Glomerular visceral epithelial cell (primary cell): Measurements from ENCODE around the gene RBMS1.

Experiments used
- DNase-seq: peaks from one replicate; pipeline ENCODE4 v3.0.0-alpha.2; 2016; ENCODE audit errors: extremely low spot score

RBMS1 gene

DNA sequence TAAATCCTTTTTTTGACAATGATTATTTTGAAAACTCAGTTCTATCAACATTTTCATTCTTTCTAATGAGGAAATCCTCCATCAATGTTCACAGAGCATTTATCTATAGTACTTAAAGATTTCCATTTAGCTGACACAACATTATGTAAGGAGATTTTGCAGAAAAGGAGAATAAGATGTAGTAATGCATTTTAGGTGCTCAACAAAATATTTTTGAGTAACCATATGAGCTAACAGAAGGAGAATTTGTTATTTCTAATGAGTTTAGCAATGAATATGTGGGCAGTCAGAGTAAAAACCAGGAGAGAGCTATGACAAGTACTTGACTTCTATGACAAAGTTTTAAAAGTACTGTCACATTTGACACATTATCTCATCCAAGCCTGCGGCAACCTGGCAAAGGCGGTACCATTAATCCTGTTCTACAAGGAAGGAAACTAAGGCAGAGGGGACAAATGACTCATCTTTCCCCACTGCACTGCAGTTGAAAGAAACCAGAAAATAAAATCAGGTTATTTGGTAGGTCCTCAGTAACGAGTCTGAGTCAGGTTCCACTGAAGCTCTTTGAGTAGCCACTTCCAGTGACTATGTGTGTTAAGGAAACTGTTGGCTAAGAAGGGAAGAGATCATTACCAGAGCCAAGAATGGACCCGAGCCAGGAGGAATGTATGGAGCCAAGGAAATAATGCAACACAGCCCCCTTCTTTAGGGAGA, 159.4 kb downstream of the RBMS1 start:
- no peak for DNase-seq

DNA sequence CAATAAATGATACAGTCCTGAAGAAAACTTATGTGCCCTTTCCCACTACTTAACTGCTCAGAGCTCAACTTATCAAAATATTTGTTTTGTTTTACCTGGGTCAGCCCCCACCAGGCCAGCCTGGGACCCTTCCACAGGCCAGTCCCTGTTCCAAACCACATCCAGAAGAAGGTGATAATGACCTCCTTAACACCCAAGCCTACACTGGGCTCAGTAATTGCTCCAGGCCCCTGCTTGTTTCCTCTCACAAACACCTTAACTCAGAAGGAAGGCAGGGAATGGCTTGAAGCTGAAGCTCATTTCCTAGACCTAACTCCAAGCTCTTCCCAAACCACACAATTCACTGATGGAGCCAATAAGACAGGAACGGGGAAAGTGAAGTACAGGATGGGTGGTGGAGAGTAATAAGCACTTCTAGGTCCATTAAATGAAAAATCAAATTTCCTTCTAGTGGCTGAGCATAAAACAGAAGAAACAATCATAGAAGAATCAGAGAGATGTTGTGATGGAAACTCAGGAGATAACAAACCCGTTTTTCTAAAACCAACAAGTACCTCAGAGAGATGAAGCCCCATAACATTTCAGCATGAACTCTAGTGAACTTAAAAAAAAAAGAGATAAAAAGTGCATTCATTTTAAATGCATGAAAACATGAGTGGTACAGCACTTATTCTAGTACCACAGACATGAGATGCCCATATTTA, 160.1 kb downstream of the RBMS1 start:
- DNase-seq = no peak

DNA sequence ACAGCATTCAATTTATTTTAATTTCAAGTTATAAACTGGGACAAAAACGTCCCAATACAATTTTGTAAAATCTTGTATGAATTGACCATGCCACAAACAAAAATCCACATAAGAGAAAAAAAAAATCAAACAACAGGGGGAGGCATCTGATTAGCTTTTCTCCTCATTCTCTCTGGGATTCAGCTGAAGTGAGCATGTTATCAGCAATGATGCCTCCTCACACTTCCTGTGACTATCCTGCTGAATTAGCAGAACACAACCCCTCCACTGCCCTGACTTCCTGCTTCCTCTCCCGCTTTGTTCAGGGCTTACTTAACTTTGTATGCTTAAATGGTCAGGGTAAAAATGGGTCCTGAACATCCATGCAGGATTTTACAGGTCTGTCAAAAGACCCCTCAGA, 161.3 kb downstream of the RBMS1 start:
- DNase-seq = peak; percentile 44

DNA sequence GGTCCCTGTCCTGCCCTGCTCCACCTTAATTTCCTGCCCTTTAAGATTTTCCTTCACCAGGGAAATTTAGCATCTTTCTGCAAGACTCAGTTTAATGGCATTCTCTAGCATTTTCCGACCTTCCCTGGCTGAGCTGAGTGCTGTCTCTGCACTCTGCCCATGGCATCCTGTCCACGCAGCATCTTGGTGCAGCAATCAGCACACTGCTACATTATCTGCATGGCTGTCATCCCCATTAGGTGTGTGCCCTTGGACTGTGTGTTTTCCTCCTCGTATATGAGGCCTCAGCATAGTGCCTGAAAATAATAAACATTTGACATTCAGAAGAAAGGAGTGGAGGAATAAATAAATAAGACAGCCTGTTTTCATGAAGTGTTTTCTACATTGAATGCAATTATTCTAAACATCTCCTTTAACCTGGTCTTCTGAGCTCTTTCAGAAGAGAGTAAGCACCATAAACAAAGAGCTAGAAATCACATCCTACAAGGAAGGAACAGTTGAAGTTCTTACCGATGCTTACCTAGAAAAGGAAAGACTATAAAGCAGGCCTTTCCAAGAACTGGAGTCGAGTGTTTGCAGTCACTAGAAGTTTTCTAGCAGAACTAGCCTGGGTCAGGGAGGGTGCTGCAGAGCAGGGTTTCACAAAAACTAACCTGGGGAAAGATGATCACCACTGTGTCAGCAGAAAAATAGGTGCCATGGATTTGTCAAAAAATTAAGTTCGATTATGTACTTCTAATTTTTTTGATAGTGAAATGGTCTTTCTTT, 162.2 kb downstream of the RBMS1 start:
- no peak for DNase-seq

DNA sequence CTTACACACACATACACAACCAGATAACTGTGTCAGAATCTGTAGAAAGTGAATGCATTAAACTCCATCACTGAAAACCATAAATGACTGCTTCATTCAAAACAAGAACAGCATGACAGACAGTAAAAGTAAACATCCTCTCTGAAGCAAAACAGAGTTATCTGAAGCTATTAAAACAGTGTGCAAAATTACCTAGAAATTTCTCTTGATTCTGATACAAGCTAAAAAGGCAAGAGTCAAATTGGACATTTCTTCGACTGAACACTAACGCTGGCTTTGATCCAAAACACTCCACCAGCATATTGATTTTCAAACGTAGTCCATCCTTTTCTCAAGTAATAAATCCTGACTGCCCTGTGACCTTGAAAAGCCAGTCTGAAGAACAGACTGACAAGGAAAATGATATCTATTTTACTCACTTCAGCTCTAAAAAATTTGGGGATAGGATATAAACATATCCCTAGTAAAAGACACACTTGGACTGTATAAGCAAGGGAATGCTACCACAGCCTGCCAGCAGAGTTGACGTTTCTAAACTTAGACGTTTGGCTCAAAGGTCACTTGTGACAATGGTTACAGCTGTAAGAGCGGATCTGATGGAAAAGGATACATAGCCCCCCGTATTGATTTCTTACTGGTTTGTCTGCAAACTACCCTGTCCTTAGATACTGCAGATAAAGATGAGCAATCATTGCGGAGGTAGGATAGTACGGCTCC, 164.6 kb downstream of the RBMS1 start:
- no peak for DNase-seq

DNA sequence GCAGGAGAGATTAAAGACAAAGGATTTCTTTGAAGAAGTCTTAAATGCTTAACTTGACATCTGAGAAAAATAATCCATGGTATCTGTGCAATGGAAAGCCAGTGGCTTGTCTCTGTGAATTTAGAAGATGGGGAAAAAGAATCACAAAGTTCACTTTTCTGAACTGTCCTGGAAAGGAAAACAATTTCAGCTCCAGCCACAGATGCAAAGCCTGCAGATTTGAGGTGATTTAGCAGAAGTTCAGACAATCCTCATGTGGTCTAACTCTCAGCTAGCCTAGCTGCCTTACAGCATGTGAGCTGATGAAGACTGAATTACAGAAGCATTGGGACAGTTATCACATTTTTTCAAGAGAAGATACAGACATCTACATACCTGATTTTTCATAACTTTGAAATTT, 166.8 kb downstream of the RBMS1 start:
- no peak for DNase-seq

DNA sequence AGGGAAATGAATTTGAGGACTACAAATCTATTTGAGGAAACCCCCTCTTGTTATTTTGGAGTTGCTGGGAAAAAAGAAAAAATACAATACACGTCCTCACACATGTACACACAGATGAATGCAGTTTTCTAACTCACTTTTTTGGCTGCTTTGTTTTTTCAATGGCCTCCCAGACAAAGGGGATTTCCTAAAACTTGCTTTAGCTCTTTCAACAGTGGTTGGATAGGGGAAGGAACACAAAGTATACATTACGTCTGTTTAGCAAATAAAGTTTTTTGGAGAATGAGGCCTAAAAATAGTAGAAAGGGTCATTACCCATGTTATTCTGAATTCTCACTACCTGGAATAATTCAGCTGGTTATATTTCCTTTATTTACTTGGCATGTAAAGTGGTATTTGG, 168.2 kb downstream of the RBMS1 start:
- DNase-seq = no peak

DNA sequence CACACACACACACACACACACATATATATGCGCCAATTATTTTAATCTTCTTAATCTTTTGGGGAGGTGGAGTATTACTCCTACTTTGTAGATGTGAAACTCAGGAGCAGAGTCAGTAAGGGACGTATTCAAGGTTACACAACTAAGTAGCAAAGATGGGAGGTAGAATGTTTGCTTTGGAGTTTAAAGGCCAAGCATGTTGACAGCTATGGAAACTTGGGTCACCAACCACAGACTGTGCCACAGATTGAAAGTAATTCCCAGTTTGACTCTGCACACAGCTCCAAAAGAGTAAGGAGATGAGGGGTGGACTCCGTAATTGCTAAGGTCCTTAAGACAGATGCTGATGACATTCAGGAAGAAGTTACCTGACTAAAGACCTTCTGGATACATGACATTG, 168.7 kb downstream of the RBMS1 start:
- no peak for DNase-seq

DNA sequence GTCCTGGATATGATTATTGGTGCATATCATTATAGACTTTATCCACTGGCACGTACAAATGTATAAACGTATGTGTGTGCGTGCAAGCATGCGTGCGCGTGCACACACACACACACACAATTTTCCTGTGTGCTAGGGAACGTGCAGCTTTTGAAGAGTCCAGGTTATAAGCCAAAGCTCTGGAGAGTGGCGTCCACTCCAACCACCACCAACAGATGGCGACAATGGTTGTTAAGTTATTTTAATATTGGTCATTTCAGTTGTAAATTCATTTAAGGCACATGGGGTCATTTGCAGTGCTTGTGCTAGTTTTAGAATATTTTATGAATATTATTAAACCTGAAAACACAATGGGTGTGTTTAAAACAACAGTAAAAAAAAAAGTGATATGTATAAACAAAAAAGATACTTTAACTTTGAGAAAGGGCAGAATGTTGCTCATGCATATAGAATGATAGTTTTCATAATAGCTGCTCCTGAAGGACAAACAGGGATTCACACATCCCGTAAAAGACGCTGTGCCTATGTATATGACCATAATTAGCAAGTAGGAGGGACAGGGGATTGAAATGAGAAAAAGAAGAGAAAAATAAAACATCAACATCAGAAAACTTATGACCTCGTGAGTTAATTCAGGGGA, 169.3 kb downstream of the RBMS1 start:
- peak; percentile 63 for DNase-seq

DNA sequence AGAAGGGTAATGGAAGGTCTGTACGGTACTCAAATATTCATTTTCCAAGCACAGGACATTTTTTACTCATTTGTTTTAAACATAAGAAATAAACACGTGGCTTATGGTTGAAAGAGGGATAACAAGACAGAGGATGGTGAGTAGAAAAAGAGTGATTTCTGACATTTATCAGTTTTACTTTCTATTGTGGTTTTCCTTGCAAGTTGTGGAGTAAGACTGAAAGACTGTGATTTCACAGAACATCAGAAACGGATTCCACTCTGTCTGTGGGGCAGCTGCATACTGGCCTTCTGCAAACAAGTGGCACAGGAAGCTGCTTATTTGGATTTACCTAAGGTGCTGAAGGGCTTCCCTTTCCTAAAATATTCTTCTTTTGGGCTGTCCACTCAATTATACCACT, 171.3 kb downstream of the RBMS1 start:
- DNase-seq = no peak

DNA sequence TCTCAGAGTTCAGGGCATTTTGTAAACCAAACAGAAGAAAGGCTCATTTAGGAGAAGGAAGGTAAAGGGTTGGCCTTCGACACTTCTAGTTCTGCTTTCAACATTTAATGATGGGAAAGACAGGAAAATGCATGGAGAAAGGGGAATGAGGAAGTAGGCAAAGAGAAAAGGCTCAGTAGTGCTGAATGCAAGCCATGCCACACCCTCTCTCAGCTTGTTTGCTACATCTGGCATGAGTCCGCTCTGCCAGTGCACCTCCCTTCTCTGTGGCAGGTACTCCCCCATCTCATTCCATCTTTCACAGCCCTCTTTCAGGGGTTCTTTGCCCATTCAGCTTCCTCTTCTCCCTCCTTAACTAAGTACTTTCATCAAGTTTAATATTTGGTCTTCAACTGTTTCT, 172.6 kb downstream of the RBMS1 start:
- no peak for DNase-seq

DNA sequence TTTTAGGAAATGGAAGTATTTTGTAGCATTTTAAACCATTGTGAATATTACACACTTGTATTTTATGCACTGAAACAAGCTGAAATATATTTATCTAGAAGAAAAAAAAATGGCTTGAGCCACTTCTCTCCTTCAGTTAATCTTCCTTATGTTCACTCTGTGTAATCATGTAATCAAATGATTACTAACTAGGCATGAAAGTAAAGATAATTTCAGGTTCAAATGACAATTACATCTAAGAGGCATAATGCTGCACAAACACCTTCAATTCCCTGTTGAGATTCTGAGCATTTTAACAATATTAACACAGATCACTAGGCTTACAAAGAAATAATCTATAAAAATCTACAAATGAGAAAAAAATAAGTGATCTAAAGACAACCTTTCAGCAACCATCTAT, 173.9 kb downstream of the RBMS1 start:
- DNase-seq = no peak

DNA sequence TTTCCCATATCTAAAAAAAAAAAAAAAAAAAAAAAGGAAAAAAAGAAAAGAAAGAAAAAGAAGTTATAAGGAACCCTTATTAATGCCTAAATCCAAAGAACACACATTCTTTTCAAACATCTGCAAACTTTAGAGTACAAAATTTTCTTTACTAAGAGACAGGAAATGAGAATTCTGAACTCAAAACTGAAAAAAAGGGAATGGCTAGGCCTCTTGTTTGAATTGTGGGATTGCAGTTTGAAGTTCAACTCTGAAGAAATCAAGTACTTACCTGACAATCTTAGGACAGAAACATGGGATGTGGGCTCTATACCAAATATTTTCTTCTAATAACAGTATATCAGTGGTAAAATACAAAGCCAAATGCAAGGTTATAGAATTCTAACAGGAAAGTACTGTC, 175.4 kb downstream of the RBMS1 start:
- DNase-seq = no peak

DNA sequence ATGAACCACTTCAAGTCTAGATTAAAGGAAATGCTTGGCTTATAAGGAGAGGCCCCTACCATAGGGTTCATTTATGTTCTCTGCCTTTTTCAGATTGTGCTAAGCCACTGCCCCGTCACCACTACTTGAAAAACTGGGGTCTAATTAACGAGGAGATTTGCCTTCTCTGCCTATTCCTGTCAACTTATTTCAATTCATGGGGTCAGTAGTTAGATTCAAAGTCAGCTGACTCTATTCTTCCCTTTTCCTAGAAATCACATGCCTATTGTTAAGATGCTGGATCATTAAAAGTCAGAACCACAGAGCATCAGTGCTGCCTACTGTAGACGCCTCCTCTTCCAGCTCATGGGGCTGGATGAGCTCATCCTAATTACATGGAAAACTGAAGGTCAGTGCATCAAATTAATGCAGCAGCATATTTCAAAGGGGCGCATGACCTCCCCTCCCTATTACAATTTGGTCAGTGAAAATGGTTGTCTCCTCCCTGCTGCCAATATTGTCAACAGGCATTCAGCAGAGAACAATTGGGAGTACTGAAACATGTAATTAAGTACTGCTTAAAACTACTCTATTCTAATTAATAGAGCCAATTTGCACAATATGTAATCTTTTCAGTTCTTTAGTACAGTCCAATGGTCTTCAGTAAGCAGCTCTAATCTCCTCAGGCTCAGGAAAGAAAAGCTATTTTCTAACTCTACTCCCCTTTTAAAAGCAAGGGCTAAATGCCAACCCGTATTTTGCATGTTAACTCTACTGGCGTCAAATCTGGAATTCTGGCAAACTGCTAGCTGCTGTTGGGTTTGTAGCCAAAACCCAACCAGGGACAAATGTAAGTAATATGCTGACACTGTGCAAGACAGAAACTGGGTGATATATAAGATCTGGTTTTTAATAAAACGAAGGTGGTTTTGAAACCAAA, 176.2 kb downstream of the RBMS1 start:
- no peak for DNase-seq

DNA sequence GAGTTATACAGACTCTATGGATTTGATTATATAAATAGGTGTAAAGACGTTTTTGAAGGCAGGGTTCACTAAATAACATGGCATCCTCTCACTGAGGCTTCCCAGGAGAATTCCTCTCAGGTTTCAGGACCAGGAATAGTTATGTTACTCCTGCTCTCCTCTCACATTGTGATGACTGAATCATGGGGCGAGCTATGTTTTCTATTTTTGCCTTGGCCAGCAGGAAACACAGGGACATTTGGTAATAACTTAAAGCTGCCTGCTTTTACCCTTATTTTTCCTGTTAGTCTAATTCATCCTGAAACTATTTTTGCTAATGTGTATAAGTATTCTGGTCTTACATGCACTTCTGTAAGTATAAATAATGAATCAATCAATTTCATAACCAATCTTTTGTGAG, 178.3 kb downstream of the RBMS1 start:
- DNase-seq = no peak

DNA sequence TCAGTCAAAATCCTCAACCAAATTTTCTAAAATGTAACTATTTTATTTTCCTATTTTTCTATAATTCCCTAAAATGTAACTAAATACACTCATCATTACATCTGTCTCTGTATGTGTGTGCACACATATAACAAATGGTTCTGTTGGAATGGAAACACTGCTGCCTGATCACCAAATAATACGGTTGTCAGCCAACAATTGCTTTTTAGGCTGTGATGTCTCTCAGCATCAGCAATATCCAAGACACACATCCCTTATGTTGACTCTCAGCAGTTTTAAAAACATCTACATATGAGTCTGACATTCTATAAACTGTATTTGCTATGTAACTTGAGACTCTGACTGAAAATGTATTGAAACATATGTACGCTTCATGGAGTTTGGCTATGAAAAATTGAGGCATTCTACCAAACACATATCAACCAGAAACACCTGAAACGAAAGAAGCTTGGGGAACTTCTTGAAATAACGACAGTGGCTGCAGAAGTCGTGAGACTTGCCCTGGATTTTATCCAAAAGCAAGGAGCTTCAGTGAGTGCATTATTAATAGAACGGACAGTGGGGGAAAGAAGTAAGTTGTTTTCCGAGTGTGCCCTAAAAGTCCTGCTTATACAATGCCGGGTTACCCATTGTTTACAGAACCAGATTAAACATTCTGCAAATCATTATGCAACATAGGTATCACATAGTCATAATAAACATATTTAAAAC, 183.3 kb downstream of the RBMS1 start:
- DNase-seq = no peak

DNA sequence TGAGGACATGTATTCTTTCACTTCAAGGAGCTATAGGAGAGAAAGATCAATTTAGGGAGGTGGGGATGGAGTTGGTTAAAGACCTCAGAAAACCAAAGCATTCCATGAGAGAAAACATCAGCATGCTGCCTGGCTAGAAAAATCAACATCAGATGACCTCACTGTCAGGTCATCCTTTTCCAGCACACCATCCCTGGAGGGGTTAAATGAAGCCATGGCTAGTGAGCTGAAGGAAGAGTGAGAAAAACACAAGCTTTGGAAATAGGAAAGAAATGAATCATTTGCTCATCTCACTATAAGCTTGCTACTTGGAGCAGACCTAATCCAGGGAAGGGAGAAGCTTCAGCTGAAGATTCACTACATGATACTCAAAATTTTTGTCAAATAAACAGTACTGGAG, 184.0 kb downstream of the RBMS1 start:
- peak; percentile 59 for DNase-seq

DNA sequence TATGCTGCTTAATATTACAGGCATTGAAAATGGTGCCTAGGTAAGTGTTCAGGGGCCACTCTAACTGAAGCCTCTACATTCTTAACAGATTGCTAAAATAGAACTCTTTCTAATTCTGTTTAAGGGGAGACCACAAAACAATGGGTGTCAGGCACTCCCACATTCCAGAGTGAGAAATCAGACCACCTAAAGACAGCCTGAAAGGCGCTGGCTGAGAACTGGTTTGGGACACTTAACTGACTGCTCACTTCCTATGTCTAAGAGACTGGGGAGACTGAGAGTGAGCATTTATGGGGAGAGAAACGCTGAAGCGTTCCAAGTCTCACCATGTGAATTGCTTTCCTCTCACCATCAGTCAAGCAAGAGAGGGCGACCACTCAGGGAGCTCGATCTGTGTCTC, 184.7 kb downstream of the RBMS1 start:
- DNase-seq = peak; percentile 83

DNA sequence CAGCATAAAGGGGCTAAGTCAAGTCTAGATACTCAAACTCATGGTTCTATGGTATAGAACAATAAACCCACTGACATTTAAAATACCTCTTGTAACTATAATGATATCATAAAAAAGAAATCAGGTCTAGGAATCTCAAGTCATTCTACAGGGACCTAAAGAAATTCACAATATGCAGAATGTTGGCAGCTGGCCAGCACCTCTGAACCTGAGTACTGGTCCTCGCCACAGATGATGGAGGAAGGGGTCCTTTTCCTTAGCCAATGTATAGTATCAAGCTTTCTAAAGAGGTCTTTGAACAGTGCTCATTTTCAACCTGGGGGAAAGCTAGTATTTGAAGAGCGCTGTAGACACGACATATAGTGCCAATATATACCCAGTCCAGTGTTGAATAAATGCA, 185.1 kb downstream of the RBMS1 start:
- peak; percentile 24 for DNase-seq

DNA sequence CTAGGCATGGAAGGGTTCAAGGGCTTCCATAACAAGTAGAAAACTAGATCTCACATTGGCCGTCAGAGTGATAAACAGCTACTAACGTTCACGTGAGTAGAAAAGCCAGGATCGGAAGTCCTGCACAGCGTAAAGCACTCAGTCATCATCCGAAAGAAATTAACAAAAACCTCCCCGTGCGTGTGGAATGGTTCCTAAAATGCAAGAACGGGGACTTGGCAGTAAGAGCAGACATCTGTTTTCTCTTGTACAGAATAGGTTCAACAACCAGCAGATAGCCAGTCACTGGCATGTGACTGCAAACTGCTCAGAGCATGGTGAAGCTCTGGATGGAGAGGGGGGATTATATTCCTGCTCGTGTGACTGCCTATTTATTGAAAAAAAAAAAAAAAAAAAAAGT, 186.6 kb downstream of the RBMS1 start:
- DNase-seq = no peak
